ENCODE results near the gene CPM. TPM values are rescaled to one million over a fixed set of nuclear protein-coding genes. Genes with fewer than 3 reads are reported as not detected.

Gene CPM

Small RNA genes lying within 50 kb of the gene (small RNA-seq; reads per million reads assigned to genes)
- gene AC025423.5, result not detected
- gene RNU7-4P, result not detected

Measured in skeletal muscle satellite cell (primary cell).